ENCODE measurements around the gene PLCB2. TPM values are rescaled to one million over a fixed set of nuclear protein-coding genes. Genes with fewer than 3 reads are reported as not detected.

Gene PLCB2
- total and polyA plus RNA-seq, 8 donors: 3.5 to 12.5 (median 5.5) TPM

DNA sequence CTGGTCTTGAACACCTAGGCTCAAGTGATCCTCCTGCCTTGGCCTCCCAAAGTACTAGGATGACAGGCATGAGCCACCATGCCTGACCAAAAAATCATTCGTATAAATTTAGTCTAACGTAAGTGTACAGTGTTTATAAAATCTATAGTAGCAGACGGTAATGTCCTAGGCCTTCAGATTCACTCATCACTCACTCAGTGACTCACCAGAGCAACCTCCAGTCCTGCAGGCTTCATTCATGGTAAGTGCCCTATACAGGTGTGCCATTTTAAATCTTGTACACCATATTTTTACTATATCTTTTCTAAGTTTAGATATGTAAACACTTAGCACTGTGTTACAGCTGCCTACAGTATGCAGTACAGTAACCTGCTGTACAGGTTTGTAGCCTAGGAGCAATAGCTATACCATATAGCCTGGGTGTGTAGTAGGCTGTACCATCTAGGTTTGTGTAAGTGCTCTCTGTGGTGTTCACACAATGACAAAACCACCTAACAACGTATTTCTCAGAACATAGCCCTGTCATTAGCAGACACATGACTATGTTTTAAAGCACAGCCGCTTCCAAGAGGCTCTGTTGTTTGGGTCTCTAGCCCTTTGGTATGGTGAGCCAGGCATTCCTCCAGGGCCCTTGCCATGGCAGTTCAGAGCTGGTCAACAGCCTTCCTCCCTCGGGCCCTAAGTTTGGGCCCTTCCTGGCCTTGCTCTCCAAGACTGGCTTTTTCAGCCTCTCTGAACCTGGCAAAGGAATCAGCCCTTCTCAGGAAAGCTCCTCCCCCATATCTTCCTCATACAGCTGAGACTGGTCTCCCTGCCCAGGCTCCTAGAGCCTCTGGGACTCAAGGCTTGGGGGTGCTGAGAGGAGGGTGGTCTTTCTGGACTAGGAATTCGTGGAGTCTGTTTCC is 34.9 kb upstream of the PLCB2 start:
- 46 to 67% (median 54%) methylated on average over 7 of the region's 7 CpGs for WGBS, 5 donors
- peaks cover 59 to 98% (median 91%) of the 10 kb centered on the region in 4 donors for H3K4me1 ChIP-seq
- no peak for TF ChIP-seq POLR2AphosphoS5 (IDR thresholded peaks at IDR 0.05)
- H3K9me3 ChIP-seq: no peaks in the 10 kb centered on the region
- no peaks in the 10 kb centered on the region for H3K27me3 ChIP-seq
- no peak overlapping the region for H3K4me3 ChIP-seq
- H3K36me3 ChIP-seq: no peaks in the 10 kb centered on the region
- peak overlapping the region; percentile 35 to 95 (median 90) for H3K27ac ChIP-seq
- peak in 1 of 2 donors; percentile 75 for DNase-seq
- intact Hi-C loops (cut with DNase I; ENCODE audit: low total_unique reads): no loop called here

- no peaks in the 10 kb centered on the region for H3K9me3 ChIP-seq
- H3K4me3 ChIP-seq: peak within 1 kb of the TSS; percentile 40 to 49 (median 44)
- H3K27ac ChIP-seq: peak within 1 kb of the TSS; percentile 81 to 95 (median 92)
- peaks cover 4 to 14% (median 10%) of the 10 kb centered on the region in 4 donors for H3K36me3 ChIP-seq
- WGBS, 5 donors: 16 to 44% (median 22%) methylated on average over 5 to 17 of the region's 17 CpGs
- peaks cover 67 to 100% (median 88%) of the 10 kb centered on the region in 4 donors for H3K4me1 ChIP-seq
- intact Hi-C loops (cut with DNase I; ENCODE audit: low total_unique reads): no loop called here
- TF ChIP-seq POLR2A (IDR thresholded peaks at IDR 0.05): no peak
- peak; percentile 71 to 78 (median 72) for TF ChIP-seq POLR2AphosphoS5 (IDR thresholded peaks at IDR 0.05)
- DNase-seq: peak; percentile 95 to 96
- H3K27me3 ChIP-seq: no peaks in the 10 kb centered on the region
Observed at GRCh38 chr15:40340740-40341400, 33.1 kb upstream of the PLCB2 start, which contains the start of gene CCDC9B. CCDC9B (minus strand) TSS chr15:40340939; CDS start chr15:40340819, 120 bp downstream.

- peak overlapping the region; percentile 40 to 49 (median 44) for H3K4me3 ChIP-seq
- no peaks in the 10 kb centered on the region for H3K27me3 ChIP-seq
- TF ChIP-seq POLR2AphosphoS5 (IDR thresholded peaks at IDR 0.05): peak; percentile 39 to 60 (median 55)
- TF ChIP-seq EP300 (IDR thresholded peaks at IDR 0.05): no peak
- TF ChIP-seq, protein P1, sequence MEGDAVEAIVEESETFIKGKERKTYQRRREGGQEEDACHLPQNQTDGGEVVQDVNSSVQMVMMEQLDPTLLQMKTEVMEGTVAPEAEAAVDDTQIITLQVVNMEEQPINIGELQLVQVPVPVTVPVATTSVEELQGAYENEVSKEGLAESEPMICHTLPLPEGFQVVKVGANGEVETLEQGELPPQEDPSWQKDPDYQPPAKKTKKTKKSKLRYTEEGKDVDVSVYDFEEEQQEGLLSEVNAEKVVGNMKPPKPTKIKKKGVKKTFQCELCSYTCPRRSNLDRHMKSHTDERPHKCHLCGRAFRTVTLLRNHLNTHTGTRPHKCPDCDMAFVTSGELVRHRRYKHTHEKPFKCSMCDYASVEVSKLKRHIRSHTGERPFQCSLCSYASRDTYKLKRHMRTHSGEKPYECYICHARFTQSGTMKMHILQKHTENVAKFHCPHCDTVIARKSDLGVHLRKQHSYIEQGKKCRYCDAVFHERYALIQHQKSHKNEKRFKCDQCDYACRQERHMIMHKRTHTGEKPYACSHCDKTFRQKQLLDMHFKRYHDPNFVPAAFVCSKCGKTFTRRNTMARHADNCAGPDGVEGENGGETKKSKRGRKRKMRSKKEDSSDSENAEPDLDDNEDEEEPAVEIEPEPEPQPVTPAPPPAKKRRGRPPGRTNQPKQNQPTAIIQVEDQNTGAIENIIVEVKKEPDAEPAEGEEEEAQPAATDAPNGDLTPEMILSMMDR (IDR thresholded peaks at IDR 0.05): no peak
- no peak for TF ChIP-seq POLR2A (IDR thresholded peaks at IDR 0.05)
- peaks cover 4 to 21% (median 15%) of the 10 kb centered on the region in 4 donors for H3K36me3 ChIP-seq
- peak overlapping the region; percentile 81 to 95 (median 92) for H3K27ac ChIP-seq
- H3K4me1 ChIP-seq: peaks cover 74 to 100% (median 88%) of the 10 kb centered on the region in 4 donors
- intact Hi-C loops (cut with DNase I; ENCODE audit: low total_unique reads): no loop called here
- no peaks in the 10 kb centered on the region for H3K9me3 ChIP-seq
- DNase-seq: peak; percentile 70 to 88
- WGBS, 5 donors: 14 to 34% (median 21%) methylated on average over 3 to 14 of the region's 14 CpGs
Observed at GRCh38 chr15:40340038-40340739, 32.5 kb upstream of the PLCB2 start.

- H3K9me3 ChIP-seq: no peaks in the 10 kb centered on the region
- intact Hi-C loops (cut with DNase I; ENCODE audit: low total_unique reads): no loop called here
- no peaks in the 10 kb centered on the region for H3K27me3 ChIP-seq
- TF ChIP-seq POLR2AphosphoS5 (IDR thresholded peaks at IDR 0.05): no peak
- no peak for TF ChIP-seq EP300 (IDR thresholded peaks at IDR 0.05)
- no peak for TF ChIP-seq POLR2A (IDR thresholded peaks at IDR 0.05)
- TF ChIP-seq, protein P1 (IDR thresholded peaks at IDR 0.05): no peak
- peak overlapping the region; percentile 40 to 49 (median 44) for H3K4me3 ChIP-seq
- H3K36me3 ChIP-seq: peaks cover 4 to 27% (median 21%) of the 10 kb centered on the region in 4 donors
- H3K27ac ChIP-seq: peak overlapping the region; percentile 81 to 95 (median 92)
- WGBS, 5 donors: 77 to 89% (median 85%) methylated on average over 4 to 7 of the region's 7 CpGs
- peaks cover 75 to 100% (median 88%) of the 10 kb centered on the region in 4 donors for H3K4me1 ChIP-seq
- peak in 1 of 2 donors; percentile 41 for DNase-seq
Observed at GRCh38 chr15:40339621-40339945, 31.8 kb upstream of the PLCB2 start.
